Kidney epithelial cell (primary cell): ENCODE results near the gene PLA1A. TPM values are rescaled to one million over a fixed set of nuclear protein-coding genes. Genes with fewer than 3 reads are reported as not detected.

Experiments used
- DNase-seq: peaks from one replicate; pipeline ENCODE4 v3.0.0-alpha.2; 2010; ENCODE audit warnings: low read depth
- H3K27me3 ChIP-seq: 2 replicates; pipeline ENCODE4 v1.6.0; 2011; ENCODE audit warnings: low read length; ENCODE audit not compliant: control insufficient read depth, insufficient read depth
- H3K36me3 ChIP-seq: 2 replicates; pipeline ENCODE4 v1.5.1; 2011; ENCODE audit warnings: low read length; ENCODE audit not compliant: control insufficient read depth, insufficient read depth
- H3K4me3 ChIP-seq: 2 replicates; pipeline ENCODE4 v1.5.1; 2011; ENCODE audit warnings: low read depth, mild to moderate bottlenecking, control low read depth, low read length
- CTCF ChIP-seq: IDR thresholded peaks from 2 replicates; pipeline ENCODE4 v1.5.1; 2011; ENCODE audit warnings: mild to moderate bottlenecking, moderate library complexity, low read length, control low read depth, inconsistent platforms; ENCODE audit not compliant: insufficient read depth, poor library complexity, severe bottlenecking
- total RNA-seq: library from RNA; depleted of rRNA; stranded (reverse); fragments of >200 nt; gene quantifications from 2 replicates; pipeline ENCODE4 v1.2.3, GENCODE V29; 2015

Gene PLA1A
- total RNA-seq, 1 donor from 2014 or later: 1.4 TPM

DNA sequence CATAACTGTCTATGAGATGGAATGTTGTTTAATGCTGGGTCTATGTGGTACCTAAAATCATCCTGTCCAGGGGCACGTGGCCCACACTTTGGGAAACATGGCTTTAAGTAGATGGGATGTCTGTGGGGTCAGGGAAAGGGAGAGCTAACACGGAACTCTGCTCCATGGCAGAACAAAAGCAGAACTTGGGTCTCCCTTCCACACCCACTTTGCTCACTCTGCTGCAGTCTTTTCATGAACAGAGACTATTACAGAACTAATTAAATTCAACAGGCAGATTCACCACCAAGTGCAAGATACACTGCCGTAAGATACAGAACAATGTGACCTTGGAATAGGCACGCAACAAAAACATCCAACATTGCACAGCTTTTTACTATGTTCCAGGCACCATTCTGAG, 34.5 kb downstream of the PLA1A start:
- no peaks in the 10 kb centered on the region for H3K27me3 ChIP-seq
- DNase-seq: no peak
- H3K36me3 ChIP-seq: no peaks in the 10 kb centered on the region
- H3K4me3 ChIP-seq: no peak overlapping the region
- TF ChIP-seq CTCF: no peak

GRCh38 chr3:119632829-119633228, 35.1 kb downstream of the PLA1A start:
- H3K4me3 ChIP-seq: no peak overlapping the region
- no peak for DNase-seq
- H3K36me3 ChIP-seq: no peaks in the 10 kb centered on the region
- no peak for TF ChIP-seq CTCF
- H3K27me3 ChIP-seq: no peaks in the 10 kb centered on the region

DNA sequence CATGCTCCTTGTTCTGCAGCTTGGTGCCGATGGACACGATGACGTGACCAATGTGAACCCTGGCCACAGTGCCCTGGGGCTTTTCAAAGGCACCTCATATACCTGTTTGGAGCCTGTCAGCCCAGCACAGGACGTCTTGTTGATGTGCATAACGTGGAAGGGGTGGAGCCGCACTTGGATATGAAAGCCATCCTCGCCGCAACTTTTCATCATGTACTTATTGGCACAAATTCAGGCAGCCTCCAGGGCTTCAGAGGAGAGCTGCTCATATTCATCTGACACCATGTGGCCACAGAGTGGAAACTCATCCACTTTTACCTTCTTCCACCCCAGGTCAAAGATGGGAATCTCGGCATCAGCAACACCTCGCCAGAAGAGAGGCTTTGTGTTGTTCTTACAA, 38.0 kb downstream of the PLA1A start:
- no peak for DNase-seq
- Histone ChIP-seq H3K27me3 (no peaks in the 10 kb centered on the region), H3K36me3 (no peaks in the 10 kb centered on the region), H3K4me3 (no peak overlapping the region)
- no peak for TF ChIP-seq CTCF

- DNase-seq: no peak
- TF ChIP-seq CTCF: no peak
- no peak overlapping the region for H3K4me3 ChIP-seq
Measured at GRCh38 chr3:119636249-119636648, 38.6 kb downstream of the PLA1A start.

GRCh38 chr3:119636891-119637611, 39.4 kb downstream of the PLA1A start:
- TF ChIP-seq CTCF: no peak
- Histone ChIP-seq H3K27me3 (no peaks in the 10 kb centered on the region), H3K36me3 (no peaks in the 10 kb centered on the region), H3K4me3 (no peak overlapping the region)
- no peak for DNase-seq

More at GRCh38 chr3:119636249-119636648, 38.6 kb downstream of the PLA1A start:
- no peaks in the 10 kb centered on the region for H3K27me3 ChIP-seq
- H3K36me3 ChIP-seq: no peaks in the 10 kb centered on the region
